PC-9 (cell line): ENCODE results near the gene SLC35F3. TPM values are rescaled to one million over a fixed set of nuclear protein-coding genes. Genes with fewer than 3 reads are reported as not detected.

Source experiments
- BruUV-seq: library from RNA; stranded (reverse); fragments of 400-500 nt; replicated peaks from 2 replicates; lab custom pipeline; 2021; lab: Mats Ljungman, UMichigan
- CTCF ChIA-PET: fragments of 300-600 bp; sonication (Branson Sonifier 250); formaldehyde crosslinking; loops from one replicate; lab custom pipeline; 2022; ENCODE audit warnings: antibody characterized with exemption; lab: Charles Lee
- POLR2A ChIA-PET: fragments of 300-600 bp; sonication (Branson Sonifier 250); formaldehyde crosslinking; loops from one replicate; lab custom pipeline; 2022; ENCODE audit warnings: antibody characterized with exemption; ENCODE audit not compliant: unreplicated experiment; lab: Charles Lee
- DNase-seq, 2 experiments: peaks; one replicate each; pipeline versions ENCODE4 v3.0.0 to v3.0.0-alpha.2; 2015 to 2022; ENCODE audit warnings: mixed read lengths in 1 of 2
- H2AFZ ChIP-seq: fragments of 200-600 bp; sonication (generic); 2 replicates; pipeline ENCODE4 v1.8.1; 2017; ENCODE audit warnings: antibody characterized with exemption
- H3F3A ChIP-seq: fragments of 200-600 bp; sonication (generic); 2 replicates; pipeline ENCODE4 v1.8.1; 2017; ENCODE audit warnings: antibody characterized with exemption, mild to moderate bottlenecking, low read depth; ENCODE audit not compliant: insufficient read depth
- H3K27ac ChIP-seq: fragments of 200-600 bp; sonication (generic); 2 replicates; pipeline ENCODE4 v1.6.1; 2016; ENCODE audit warnings: mixed run types
- H3K27me3 ChIP-seq: fragments of 200-600 bp; sonication (generic); 2 replicates; pipeline ENCODE4 v1.6.1; 2016; ENCODE audit warnings: low read depth, mixed run types; ENCODE audit not compliant: insufficient read depth
- H3K36me3 ChIP-seq: fragments of 200-600 bp; sonication (generic); 2 replicates; pipeline ENCODE4 v1.6.1; 2016; ENCODE audit warnings: low read depth, mixed run types
- H3K4me1 ChIP-seq: fragments of 200-600 bp; sonication (generic); replicated peaks from 2 replicates; pipeline ENCODE4 v1.6.1; 2016; ENCODE audit warnings: mixed run types; ENCODE audit not compliant: insufficient read depth
- H3K4me2 ChIP-seq: fragments of 200-600 bp; sonication (generic); 2 replicates; pipeline ENCODE4 v1.6.1; 2017; ENCODE audit warnings: mixed run types
- H3K4me3 ChIP-seq: fragments of 200-600 bp; sonication (generic); 2 replicates; pipeline ENCODE4 v1.6.1; 2016; ENCODE audit warnings: mixed run types
- H3K79me2 ChIP-seq: fragments of 200-600 bp; sonication (generic); 2 replicates; pipeline ENCODE4 v1.6.1; 2017; ENCODE audit warnings: low read depth, mixed run types
- H3K9me2 ChIP-seq: fragments of 200-600 bp; sonication (generic); 2 replicates; pipeline ENCODE4 v1.8.1; 2017; ENCODE audit warnings: mild to moderate bottlenecking; ENCODE audit not compliant: insufficient read depth
- H3K9me3 ChIP-seq: fragments of 200-600 bp; sonication (generic); 2 replicates; pipeline ENCODE4 v1.8.1; 2016; ENCODE audit warnings: low read depth; ENCODE audit not compliant: insufficient read depth
- H4K20me1 ChIP-seq: fragments of 200-600 bp; sonication (generic); 2 replicates; pipeline ENCODE4 v1.8.1; 2017; ENCODE audit not compliant: insufficient read depth
- EZH2 ChIP-seq: fragments of 200-600 bp; sonication (generic); IDR thresholded peaks from 2 replicates; pipeline ENCODE4 v1.8.0; 2017; ENCODE audit warnings: antibody characterized with exemption, low read depth
- intact Hi-C: fragments of 100-400 bp; cut with micrococcal nuclease; formaldehyde crosslinking; loops from one replicate; pipeline ENCODE4 v1.10.0; 2022; ENCODE audit not compliant: unreplicated experiment
- total RNA-seq: library from RNA; stranded (reverse); gene quantifications from 2 replicates; pipeline ENCODE4 v1.2.3, GENCODE V29; 2021
- TF ChIP-seq, protein P1 (sequence below): fragments of 200-600 bp; sonication (generic); conservative IDR thresholded peaks from 2 replicates; pipeline ENCODE4 v1.6.1; 2017; ENCODE audit warnings: mixed run types, antibody characterized with exemption, mild to moderate bottlenecking, moderate library complexity

SLC35F3 gene
- total RNA-seq, 1 experiment from 2014 or later: 6.1 TPM

GRCh38 chr1:233944601-233945000 lies 40.1 kb downstream of the SLC35F3 start:
- Histone ChIP-seq H3K27ac (no peak overlapping the region), H3K9me2 (no peaks in the 10 kb centered on the region), H3F3A (no peaks in the 10 kb centered on the region), H3K4me2 (no peak overlapping the region), H3K4me1 (peaks cover 8% of the 10 kb centered on the region; the same call in 1 of the 2 replicates), H3K27me3 (no peaks in the 10 kb centered on the region), H3K9me3 (0 out of 2 replicates have a peak, but pooled peaks cover 4% of the 10 kb centered on the region), H4K20me1 (no peaks in the 10 kb centered on the region), H3K79me2 (no peaks in the 10 kb centered on the region), H3K4me3 (no peak overlapping the region), H2AFZ (no peak overlapping the region), H3K36me3 (no peaks in the 10 kb centered on the region)
- DNase-seq: no peak
- intact Hi-C loops: no loop called here
- TF ChIP-seq EZH2: no peak
- TF ChIP-seq, protein P1, sequence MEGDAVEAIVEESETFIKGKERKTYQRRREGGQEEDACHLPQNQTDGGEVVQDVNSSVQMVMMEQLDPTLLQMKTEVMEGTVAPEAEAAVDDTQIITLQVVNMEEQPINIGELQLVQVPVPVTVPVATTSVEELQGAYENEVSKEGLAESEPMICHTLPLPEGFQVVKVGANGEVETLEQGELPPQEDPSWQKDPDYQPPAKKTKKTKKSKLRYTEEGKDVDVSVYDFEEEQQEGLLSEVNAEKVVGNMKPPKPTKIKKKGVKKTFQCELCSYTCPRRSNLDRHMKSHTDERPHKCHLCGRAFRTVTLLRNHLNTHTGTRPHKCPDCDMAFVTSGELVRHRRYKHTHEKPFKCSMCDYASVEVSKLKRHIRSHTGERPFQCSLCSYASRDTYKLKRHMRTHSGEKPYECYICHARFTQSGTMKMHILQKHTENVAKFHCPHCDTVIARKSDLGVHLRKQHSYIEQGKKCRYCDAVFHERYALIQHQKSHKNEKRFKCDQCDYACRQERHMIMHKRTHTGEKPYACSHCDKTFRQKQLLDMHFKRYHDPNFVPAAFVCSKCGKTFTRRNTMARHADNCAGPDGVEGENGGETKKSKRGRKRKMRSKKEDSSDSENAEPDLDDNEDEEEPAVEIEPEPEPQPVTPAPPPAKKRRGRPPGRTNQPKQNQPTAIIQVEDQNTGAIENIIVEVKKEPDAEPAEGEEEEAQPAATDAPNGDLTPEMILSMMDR: no peak
- POLR2A ChIA-PET: no interaction called here
- no TSS peak for BruUV-seq
- CTCF ChIA-PET: interaction anchor here (0.6 kb wide), 1 partner anchor 10 kb away, joined by 14 read pairs; no protein-coding TSS in a partner anchor

DNA sequence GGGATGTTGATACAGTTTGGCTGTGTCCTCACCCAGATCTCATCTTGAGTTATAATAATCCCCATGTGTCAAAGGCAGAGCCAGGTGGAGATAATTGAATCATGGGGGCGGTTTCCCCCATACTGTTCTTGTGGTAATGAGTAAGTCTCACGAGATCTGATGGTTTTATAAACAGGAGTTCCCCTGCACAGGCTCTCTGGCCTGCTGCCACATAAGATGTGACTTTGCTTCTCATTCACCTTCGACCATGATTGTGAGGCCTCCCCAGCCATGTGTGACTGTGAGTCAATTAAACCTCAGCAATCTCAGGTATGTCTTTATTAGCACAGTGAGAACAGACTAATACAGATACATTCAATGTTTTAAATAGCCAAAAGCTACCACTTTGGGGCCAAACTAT lies 41.1 kb downstream of the SLC35F3 start:
- H3K27ac ChIP-seq: peak overlapping the region; percentile 35; the same call in 1 of the 2 replicates
- no peak overlapping the region for H2AFZ ChIP-seq
- intact Hi-C loops: no loop called here
- peak overlapping the region; percentile 14; the same call in 1 of the 2 replicates for H3K4me2 ChIP-seq
- DNase-seq: peak; percentile 24 to 60
- H3K9me2 ChIP-seq: no peaks in the 10 kb centered on the region
- 0 out of 2 replicates have a peak, but pooled peaks cover 4% of the 10 kb centered on the region for H3K9me3 ChIP-seq
- CTCF ChIA-PET: no interaction called here
- H4K20me1 ChIP-seq: no peaks in the 10 kb centered on the region
- H3K4me3 ChIP-seq: no peak overlapping the region
- H3K79me2 ChIP-seq: no peaks in the 10 kb centered on the region
- H3F3A ChIP-seq: no peaks in the 10 kb centered on the region
- peaks cover 8% of the 10 kb centered on the region; the same call in 1 of the 2 replicates for H3K4me1 ChIP-seq
- BruUV-seq: no TSS peak
- POLR2A ChIA-PET: no interaction called here
- H3K36me3 ChIP-seq: no peaks in the 10 kb centered on the region
- TF ChIP-seq, protein P1: no peak
- no peak for TF ChIP-seq EZH2
- H3K27me3 ChIP-seq: no peaks in the 10 kb centered on the region

- Histone ChIP-seq H3K9me3 (0 out of 2 replicates have a peak, but pooled peaks cover 4% of the 10 kb centered on the region), H4K20me1 (no peaks in the 10 kb centered on the region), H3K9me2 (no peaks in the 10 kb centered on the region), H2AFZ (no peak overlapping the region), H3K4me1 (peaks cover 8% of the 10 kb centered on the region; the same call in 1 of the 2 replicates), H3K79me2 (no peaks in the 10 kb centered on the region), H3F3A (no peaks in the 10 kb centered on the region), H3K4me2 (peak overlapping the region; percentile 14; the same call in 1 of the 2 replicates), H3K4me3 (no peak overlapping the region), H3K36me3 (no peaks in the 10 kb centered on the region), H3K27me3 (no peaks in the 10 kb centered on the region), H3K27ac (peak overlapping the region; percentile 35; the same call in 1 of the 2 replicates)
- POLR2A ChIA-PET: no interaction called here
- no peak for DNase-seq
- CTCF ChIA-PET: no interaction called here
- intact Hi-C loops: no loop called here
- TF ChIP-seq EZH2: no peak
- TF ChIP-seq, protein P1: no peak
- no TSS peak for BruUV-seq
These were observed 41.5 kb downstream of the SLC35F3 start for GRCh38 chr1:233945979-233946378.
